K562 (cell line): ENCODE data around the gene GBA3. TPM values are rescaled to one million over a fixed set of nuclear protein-coding genes. Genes with fewer than 3 reads are reported as not detected.

Experiments
- ATAC-seq: fragments of 200-7000 bp; cut with Tn5 transposase; 3 replicates; pipeline ENCODE4 v1.9.1; 2020; ENCODE audit warnings: moderate library complexity
- BruUV-seq: library from RNA; stranded (reverse); fragments of 400-500 nt; replicated peaks from 2 replicates; lab custom pipeline; 2021; lab: Mats Ljungman, UMichigan
- CTCF ChIA-PET: fragments of 300-600 bp; formaldehyde crosslinking; extraction: SDS; loops from one replicate; lab custom pipeline; 2021; ENCODE audit warnings: low intra/inter-chr PET ratio; lab: Yijun Ruan, JAX
- POLR2A ChIA-PET: fragments of 300-600, 350-650 bp; sonication (Branson Sonifier 250); formaldehyde crosslinking; extraction: SDS; loops from one replicate; lab custom pipeline; 2021; ENCODE audit warnings: antibody characterized with exemption, inconsistent platforms; lab: Yijun Ruan, JAX
- DNase-seq, 4 experiments: peaks; one replicate each; pipeline versions ENCODE4 v3.0.0 to v3.0.0-alpha.2; 2011 to 2018; ENCODE audit warnings: low spot score in 3 of 4, mixed read lengths in 3 of 4; ENCODE audit errors: extremely low read depth in 1 of 4
- FAIRE-seq: peaks from 2 replicates; lab custom pipeline; 2011; peaks lifted over from hg19 to GRCh38; lab: Jason Lieb, UNC
- H2AFZ ChIP-seq: 2 replicates; pipeline ENCODE4 v1.6.0; 2011; ENCODE audit warnings: low read depth, low read length, control low read depth, inconsistent platforms
- H3K27ac ChIP-seq: fragments of 200-600 bp; 3 replicates; pipeline ENCODE4 v1.8.0; 2011; ENCODE audit warnings: low read depth, mild to moderate bottlenecking, control low read depth, inconsistent platforms, low read length, moderate library complexity, mixed read lengths; ENCODE audit errors: extremely low read depth
- H3K27me3 ChIP-seq, 2 experiments: fragments of 300-600 bp in 1 of 2; 2 replicates in 1 of 2; 3 replicates in 1 of 2; pipeline versions ENCODE4 v1.6.0 to v1.8.0; 2011; ENCODE audit warnings: inconsistent platforms in 2 of 2, low read length in 2 of 2, mild to moderate bottlenecking in 1 of 2, mixed read lengths in 1 of 2, moderate library complexity in 1 of 2; ENCODE audit not compliant: control insufficient read depth in 2 of 2, insufficient read depth in 2 of 2
- H3K36me3 ChIP-seq: fragments of 300-600 bp; 3 replicates; pipeline ENCODE4 v1.8.0; 2011; ENCODE audit warnings: mild to moderate bottlenecking, low read length, inconsistent platforms; ENCODE audit not compliant: control insufficient read depth, insufficient read depth
- H3K4me1 ChIP-seq, 2 experiments: fragments of 200-600 bp in 1 of 2; replicated peaks in 1 of 2; 2 replicates in 1 of 2; 3 replicates in 1 of 2; pipeline versions ENCODE4 v1.5.1 to v1.8.0; 2011; ENCODE audit warnings: inconsistent platforms in 2 of 2, low read length in 2 of 2, mild to moderate bottlenecking in 1 of 2, mixed read lengths in 1 of 2, moderate library complexity in 1 of 2; ENCODE audit not compliant: control insufficient read depth in 2 of 2, insufficient read depth in 2 of 2
- H3K4me2 ChIP-seq: 2 replicates; pipeline ENCODE4 v1.6.1; 2011; ENCODE audit warnings: low read length, control low read depth, inconsistent platforms, mixed read lengths; ENCODE audit not compliant: insufficient read depth
- H3K4me3 ChIP-seq: fragments of 200-600 bp; sonication (generic), shearing (Covaris generic); 2 replicates; pipeline ENCODE4 v1.5.1; 2016; ENCODE audit warnings: control low read depth, inconsistent platforms
- H3K79me2 ChIP-seq: fragments of 200-600 bp; 3 replicates; pipeline ENCODE4 v1.8.0; 2011; ENCODE audit warnings: low read length, inconsistent platforms; ENCODE audit not compliant: control insufficient read depth, insufficient read depth
- H3K9ac ChIP-seq, 2 experiments: 2 replicates each; pipeline versions ENCODE4 v1.6.0 to v1.6.1; 2011; ENCODE audit warnings: low read depth in 2 of 2, low read length in 2 of 2, control low read depth in 1 of 2, inconsistent platforms in 1 of 2, mild to moderate bottlenecking in 1 of 2, mixed read lengths in 1 of 2; ENCODE audit not compliant: insufficient read depth in 1 of 2
- H3K9me1 ChIP-seq: one replicate; pipeline ENCODE4 v1.6.0; 2011; ENCODE audit warnings: inconsistent platforms, mild to moderate bottlenecking, low read length, moderate library complexity; ENCODE audit not compliant: control insufficient read depth, insufficient read depth
- H3K9me3 ChIP-seq: replicated peaks from 2 replicates; pipeline ENCODE4 v1.5.1; 2011; ENCODE audit warnings: low read depth, low read length, inconsistent platforms; ENCODE audit not compliant: control insufficient read depth, insufficient read depth
- H4K20me1 ChIP-seq: replicated peaks from 2 replicates; pipeline ENCODE4 v1.6.1; 2011; ENCODE audit warnings: low read length, inconsistent platforms, mixed read lengths; ENCODE audit not compliant: control insufficient read depth, insufficient read depth
- ARID3A ChIP-seq: IDR thresholded peaks from 2 replicates; pipeline ENCODE4 v1.6.1; 2012; ENCODE audit warnings: low read depth, low read length, improper control_type of control experiment, borderline replicate concordance
- CBX3 ChIP-seq, 2 experiments: IDR thresholded peaks; 1 replicate in 1 of 2; 2 replicates in 1 of 2; pipeline ENCODE4 v1.6.1; 2012; ENCODE audit warnings: inconsistent platforms in 2 of 2, low read length in 2 of 2, borderline replicate concordance in 1 of 2, control low read depth in 1 of 2
- CCNT2 ChIP-seq: IDR thresholded peaks from 2 replicates; pipeline ENCODE4 v1.6.1; 2011; ENCODE audit warnings: borderline replicate concordance, low read depth, mild to moderate bottlenecking, moderate library complexity, mixed read lengths, low read length; ENCODE audit not compliant: insufficient read length; ENCODE audit errors: extremely low read depth
- CSDE1 ChIP-seq, 2 experiments: fragments of 450-650 bp; IDR thresholded peaks; 2 replicates each; pipeline ENCODE4 v1.6.1; 2016; ENCODE audit warnings: mild to moderate bottlenecking in 1 of 2
- HIVEP1 ChIP-seq: fragments of 250-450 bp; sonication (Bioruptor Pico); IDR thresholded peaks from 2 replicates; pipeline ENCODE4 v1.4.0; 2020; ENCODE audit warnings: mild to moderate bottlenecking
- LEF1 ChIP-seq: fragments of 450-650 bp; IDR thresholded peaks from 2 replicates; pipeline ENCODE4 v1.6.1; 2016; ENCODE audit warnings: mild to moderate bottlenecking
- PHF20 ChIP-seq: fragments of 450-650 bp; IDR thresholded peaks from 2 replicates; pipeline ENCODE4 v1.6.1; 2018; ENCODE audit not compliant: partially characterized antibody
- WGBS: fragments of 100-300 bp; shearing (Covaris generic); methylation state at CpG from one replicate; pipeline ENCODE4 v1.1.6; 2016; ENCODE audit warnings: low coverage, mixed read lengths; ENCODE audit not compliant: insufficient coverage; ENCODE audit errors: missing lambda C conversion rate; 5-methylcytosine and 5-hydroxymethylcytosine counted together
- in situ Hi-C: fragments of 300-500 bp; cut with MboI; formaldehyde crosslinking; loops from 4 replicates; pipeline ENCODE4 v1.15.0; 2018; ENCODE audit warnings: inconsistent platforms, mixed read lengths
- intact Hi-C: fragments of 100-400 bp; cut with micrococcal nuclease; formaldehyde crosslinking; loops from 2 replicates; pipeline ENCODE4 v1.14.2; 2022
- polyA plus RNA-seq, 8 experiments: library from polyadenylated mRNA; depleted of rRNA in 4 of 8; stranded (reverse) in 5 of 8; unstranded in 3 of 8; fragments of >200 nt; fragmentation: Nextera tagmentation in 2 of 8; fragmentation: Illumina TruSeq in 1 of 8; extraction: Ambion mirVana in 2 of 8; extraction: Trizol in 1 of 8; gene quantifications; 2 replicates each; pipeline versions ENCODE4 v1.2.1 to v1.2.3, GENCODE V29; 2011 to 2014; ENCODE audit warnings: inconsistent platforms in 1 of 8, missing spikeins in 1 of 8
- total RNA-seq, 7 experiments: library from RNA; depleted of rRNA in 6 of 7; stranded (reverse); fragments of >200 nt in 6 of 7; fragmentation: Illumina TruSeq in 2 of 7; extraction: Trizol in 2 of 7; gene quantifications; 2 replicates each; pipeline versions ENCODE4 v1.2.1 to v1.2.3, GENCODE V29; 2011 to 2021; ENCODE audit warnings: low replicate concordance in 1 of 7
- TF ChIP-seq, protein P1 (sequence below): fragments of 450-650 bp; IDR thresholded peaks from 2 replicates; pipeline ENCODE4 v1.6.1; 2017; ENCODE audit warnings: antibody characterized with exemption
- TF ChIP-seq, protein P2 (sequence below), 2 experiments: fragments of 450-650 bp in 1 of 2; sonication (generic) in 1 of 2; formaldehyde crosslinking in 1 of 2; IDR thresholded peaks; 2 replicates each; pipeline versions ENCODE4 v1.7.1 to v1.9.0; 2016 to 2022; ENCODE audit warnings: inconsistent platforms in 1 of 2, mild to moderate bottlenecking in 1 of 2, missing genetic modification reagents in 1 of 2

GBA3 gene
- total and polyA plus RNA-seq, 9 of the 15 experiments (the other 6 are each of a cell fraction or from before 2014, with no cell fraction given), result 0.13 to 0.75 (median 0.40) TPM; not detected in 1

DNA sequence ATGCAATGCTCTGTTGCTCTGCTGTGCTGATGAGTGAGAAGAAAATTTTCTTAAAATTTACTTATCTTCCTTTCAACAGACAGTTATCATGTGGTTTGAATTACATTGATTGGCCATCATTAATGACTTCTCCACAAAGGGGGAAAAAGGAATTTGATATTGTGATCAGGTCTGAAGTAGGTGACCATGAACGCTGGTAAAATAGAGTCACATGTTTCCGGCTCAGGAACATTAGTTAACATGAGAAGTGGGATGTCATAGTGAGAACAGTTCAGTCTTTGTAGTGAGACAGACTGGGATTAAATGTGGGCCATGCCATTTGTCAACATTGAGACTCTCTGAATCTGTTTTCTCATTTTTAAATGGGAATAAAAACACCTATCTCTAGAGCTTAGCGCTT is 50.6 kb downstream of the GBA3 start:
- TF ChIP-seq CCNT2 (no peak), CBX3 (IDR thresholded peaks at IDR 0.05; ENCODE audit: borderline replicate concordance in 1 of 2, low read length in 2 of 2) (no peak), HIVEP1 (CRISPR knock-in tag) (no peak), ARID3A (no peak), CSDE1 (IDR thresholded peaks at IDR 0.05) (no peak), PHF20 (no peak), LEF1 (no peak)
- TF ChIP-seq, protein P1, sequence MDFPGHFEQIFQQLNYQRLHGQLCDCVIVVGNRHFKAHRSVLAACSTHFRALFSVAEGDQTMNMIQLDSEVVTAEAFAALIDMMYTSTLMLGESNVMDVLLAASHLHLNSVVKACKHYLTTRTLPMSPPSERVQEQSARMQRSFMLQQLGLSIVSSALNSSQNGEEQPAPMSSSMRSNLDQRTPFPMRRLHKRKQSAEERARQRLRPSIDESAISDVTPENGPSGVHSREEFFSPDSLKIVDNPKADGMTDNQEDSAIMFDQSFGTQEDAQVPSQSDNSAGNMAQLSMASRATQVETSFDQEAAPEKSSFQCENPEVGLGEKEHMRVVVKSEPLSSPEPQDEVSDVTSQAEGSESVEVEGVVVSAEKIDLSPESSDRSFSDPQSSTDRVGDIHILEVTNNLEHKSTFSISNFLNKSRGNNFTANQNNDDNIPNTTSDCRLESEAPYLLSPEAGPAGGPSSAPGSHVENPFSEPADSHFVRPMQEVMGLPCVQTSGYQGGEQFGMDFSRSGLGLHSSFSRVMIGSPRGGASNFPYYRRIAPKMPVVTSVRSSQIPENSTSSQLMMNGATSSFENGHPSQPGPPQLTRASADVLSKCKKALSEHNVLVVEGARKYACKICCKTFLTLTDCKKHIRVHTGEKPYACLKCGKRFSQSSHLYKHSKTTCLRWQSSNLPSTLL, result no peak
- TF ChIP-seq, protein P2, sequence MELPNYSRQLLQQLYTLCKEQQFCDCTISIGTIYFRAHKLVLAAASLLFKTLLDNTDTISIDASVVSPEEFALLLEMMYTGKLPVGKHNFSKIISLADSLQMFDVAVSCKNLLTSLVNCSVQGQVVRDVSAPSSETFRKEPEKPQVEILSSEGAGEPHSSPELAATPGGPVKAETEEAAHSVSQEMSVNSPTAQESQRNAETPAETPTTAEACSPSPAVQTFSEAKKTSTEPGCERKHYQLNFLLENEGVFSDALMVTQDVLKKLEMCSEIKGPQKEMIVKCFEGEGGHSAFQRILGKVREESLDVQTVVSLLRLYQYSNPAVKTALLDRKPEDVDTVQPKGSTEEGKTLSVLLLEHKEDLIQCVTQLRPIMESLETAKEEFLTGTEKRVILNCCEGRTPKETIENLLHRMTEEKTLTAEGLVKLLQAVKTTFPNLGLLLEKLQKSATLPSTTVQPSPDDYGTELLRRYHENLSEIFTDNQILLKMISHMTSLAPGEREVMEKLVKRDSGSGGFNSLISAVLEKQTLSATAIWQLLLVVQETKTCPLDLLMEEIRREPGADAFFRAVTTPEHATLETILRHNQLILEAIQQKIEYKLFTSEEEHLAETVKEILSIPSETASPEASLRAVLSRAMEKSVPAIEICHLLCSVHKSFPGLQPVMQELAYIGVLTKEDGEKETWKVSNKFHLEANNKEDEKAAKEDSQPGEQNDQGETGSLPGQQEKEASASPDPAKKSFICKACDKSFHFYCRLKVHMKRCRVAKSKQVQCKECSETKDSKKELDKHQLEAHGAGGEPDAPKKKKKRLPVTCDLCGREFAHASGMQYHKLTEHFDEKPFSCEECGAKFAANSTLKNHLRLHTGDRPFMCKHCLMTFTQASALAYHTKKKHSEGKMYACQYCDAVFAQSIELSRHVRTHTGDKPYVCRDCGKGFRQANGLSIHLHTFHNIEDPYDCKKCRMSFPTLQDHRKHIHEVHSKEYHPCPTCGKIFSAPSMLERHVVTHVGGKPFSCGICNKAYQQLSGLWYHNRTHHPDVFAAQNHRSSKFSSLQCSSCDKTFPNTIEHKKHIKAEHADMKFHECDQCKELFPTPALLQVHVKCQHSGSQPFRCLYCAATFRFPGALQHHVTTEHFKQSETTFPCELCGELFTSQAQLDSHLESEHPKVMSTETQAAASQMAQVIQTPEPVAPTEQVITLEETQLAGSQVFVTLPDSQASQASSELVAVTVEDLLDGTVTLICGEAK (IDR thresholded peaks at IDR 0.05), result no peak
- TF ChIP-seq, protein P2 (CRISPR knock-in tag; IDR thresholded peaks at IDR 0.05), result no peak
- 0% methylated on average over 3 of the region's 3 CpGs for WGBS
- no peak overlapping the region for H2AFZ ChIP-seq
- BruUV-seq, result no TSS peak
- no peak for ATAC-seq
- FAIRE-seq, result no peak
- H3K36me3 ChIP-seq, result no peaks in the 10 kb centered on the region
- no peak overlapping the region for H3K9ac ChIP-seq
- no peaks in the 10 kb centered on the region for H3K9me1 ChIP-seq
- H3K4me1 ChIP-seq, result no peaks in the 10 kb centered on the region
- H3K79me2 ChIP-seq, result no peaks in the 10 kb centered on the region
- ChIA-PET CTCF (no interaction called here), POLR2A (no interaction called here)
- H3K4me3 ChIP-seq, result no peak overlapping the region
- H4K20me1 ChIP-seq, result no peaks in the 10 kb centered on the region
- H3K27me3 ChIP-seq, result no peaks in the 10 kb centered on the region
- H3K4me2 ChIP-seq, result no peak overlapping the region
- no peak for DNase-seq
- 0 out of 2 replicates have a peak, but pooled peaks cover 1% of the 10 kb centered on the region for H3K9me3 ChIP-seq
- no peak overlapping the region for H3K27ac ChIP-seq
- intact Hi-C loops (no loop called here), in situ Hi-C loops (no loop called here)
